ENCODE data around the gene GRID2.

The GRID2 gene

GRCh38 chr4:92305878-92306520, 2.2 kb downstream of the GRID2 start:
- peak overlapping the region; percentile 86 for H3K4me3 ChIP-seq (ENCODE audit: low read length)
- H3K27ac ChIP-seq (ENCODE audit: low read length) = peak overlapping the region; percentile 43
- peaks cover 38% of the 10 kb centered on the region for H3K4me1 ChIP-seq (ENCODE audit: control insufficient read depth, low read depth, low read length)
- H3K36me3 ChIP-seq (ENCODE audit: control insufficient read depth, low read depth, low read length) = no peaks in the 10 kb centered on the region
- no peaks in the 10 kb centered on the region for H3K9me3 ChIP-seq (ENCODE audit: control insufficient read depth, low read depth, low read length)
- H3K9ac ChIP-seq (ENCODE audit: low read length) = peak overlapping the region; percentile 64
- H3K27me3 ChIP-seq (ENCODE audit: control insufficient read depth, insufficient read depth, low read length) = no peaks in the 10 kb centered on the region

- no peak overlapping the region for H3K27ac ChIP-seq (ENCODE audit: low read length)
- H3K36me3 ChIP-seq (ENCODE audit: control insufficient read depth, low read depth, low read length) = no peaks in the 10 kb centered on the region
- H3K4me1 ChIP-seq (ENCODE audit: control insufficient read depth, low read depth, low read length) = peaks cover 33% of the 10 kb centered on the region
- H3K4me3 ChIP-seq (ENCODE audit: low read length) = peak overlapping the region; percentile 86
- H3K27me3 ChIP-seq (ENCODE audit: control insufficient read depth, insufficient read depth, low read length) = no peaks in the 10 kb centered on the region
- H3K9ac ChIP-seq (ENCODE audit: low read length) = no peak overlapping the region
- no peaks in the 10 kb centered on the region for H3K9me3 ChIP-seq (ENCODE audit: control insufficient read depth, low read depth, low read length)
Measured at GRCh38 chr4:92307181-92307580, 3.4 kb downstream of the GRID2 start.

GRCh38 chr4:92307866-92308265, 4.1 kb downstream of the GRID2 start:
- H3K9me3 ChIP-seq (ENCODE audit: control insufficient read depth, low read depth, low read length) = no peaks in the 10 kb centered on the region
- peaks cover 27% of the 10 kb centered on the region for H3K4me1 ChIP-seq (ENCODE audit: control insufficient read depth, low read depth, low read length)
- H3K36me3 ChIP-seq (ENCODE audit: control insufficient read depth, low read depth, low read length) = no peaks in the 10 kb centered on the region
- H3K4me3 ChIP-seq (ENCODE audit: low read length) = no peak overlapping the region
- no peak overlapping the region for H3K27ac ChIP-seq (ENCODE audit: low read length)
- no peaks in the 10 kb centered on the region for H3K27me3 ChIP-seq (ENCODE audit: control insufficient read depth, insufficient read depth, low read length)
- no peak overlapping the region for H3K9ac ChIP-seq (ENCODE audit: low read length)

GRCh38 chr4:92317047-92317446, 13.3 kb downstream of the GRID2 start:
- Histone ChIP-seq H3K36me3 (ENCODE audit: control insufficient read depth, low read depth, low read length) (no peaks in the 10 kb centered on the region), H3K27ac (ENCODE audit: low read length) (no peak overlapping the region), H3K27me3 (ENCODE audit: control insufficient read depth, insufficient read depth, low read length) (no peaks in the 10 kb centered on the region), H3K9me3 (ENCODE audit: control insufficient read depth, low read depth, low read length) (no peaks in the 10 kb centered on the region), H3K9ac (ENCODE audit: low read length) (no peak overlapping the region), H3K4me3 (ENCODE audit: low read length) (no peak overlapping the region), H3K4me1 (ENCODE audit: control insufficient read depth, low read depth, low read length) (no peaks in the 10 kb centered on the region)

- Histone ChIP-seq H3K36me3 (ENCODE audit: control insufficient read depth, low read depth, low read length) (no peaks in the 10 kb centered on the region), H3K4me1 (ENCODE audit: control insufficient read depth, low read depth, low read length) (peaks cover 15% of the 10 kb centered on the region), H3K9me3 (ENCODE audit: control insufficient read depth, low read depth, low read length) (no peaks in the 10 kb centered on the region), H3K4me3 (ENCODE audit: low read length) (no peak overlapping the region), H3K9ac (ENCODE audit: low read length) (no peak overlapping the region), H3K27me3 (ENCODE audit: control insufficient read depth, insufficient read depth, low read length) (no peaks in the 10 kb centered on the region), H3K27ac (ENCODE audit: low read length) (no peak overlapping the region)
Measured at GRCh38 chr4:92328095-92328494, 24.3 kb downstream of the GRID2 start.

- Histone ChIP-seq H3K9me3 (ENCODE audit: control insufficient read depth, low read depth, low read length) (no peaks in the 10 kb centered on the region), H3K27ac (ENCODE audit: low read length) (no peak overlapping the region), H3K36me3 (ENCODE audit: control insufficient read depth, low read depth, low read length) (no peaks in the 10 kb centered on the region), H3K27me3 (ENCODE audit: control insufficient read depth, insufficient read depth, low read length) (no peaks in the 10 kb centered on the region), H3K9ac (ENCODE audit: low read length) (no peak overlapping the region), H3K4me1 (ENCODE audit: control insufficient read depth, low read depth, low read length) (peaks cover 7% of the 10 kb centered on the region), H3K4me3 (ENCODE audit: low read length) (no peak overlapping the region)
Measured at GRCh38 chr4:92333016-92333415, 29.2 kb downstream of the GRID2 start.

GRCh38 chr4:92334716-92335350, 31.1 kb downstream of the GRID2 start:
- no peaks in the 10 kb centered on the region for H3K36me3 ChIP-seq (ENCODE audit: control insufficient read depth, low read depth, low read length)
- no peak overlapping the region for H3K27ac ChIP-seq (ENCODE audit: low read length)
- no peak overlapping the region for H3K9ac ChIP-seq (ENCODE audit: low read length)
- no peaks in the 10 kb centered on the region for H3K27me3 ChIP-seq (ENCODE audit: control insufficient read depth, insufficient read depth, low read length)
- no peak overlapping the region for H3K4me3 ChIP-seq (ENCODE audit: low read length)
- H3K9me3 ChIP-seq (ENCODE audit: control insufficient read depth, low read depth, low read length) = no peaks in the 10 kb centered on the region
- H3K4me1 ChIP-seq (ENCODE audit: control insufficient read depth, low read depth, low read length) = peaks cover 7% of the 10 kb centered on the region

- Histone ChIP-seq H3K36me3 (ENCODE audit: control insufficient read depth, low read depth, low read length) (no peaks in the 10 kb centered on the region), H3K4me1 (ENCODE audit: control insufficient read depth, low read depth, low read length) (no peaks in the 10 kb centered on the region), H3K9me3 (ENCODE audit: control insufficient read depth, low read depth, low read length) (no peaks in the 10 kb centered on the region), H3K9ac (ENCODE audit: low read length) (no peak overlapping the region), H3K27me3 (ENCODE audit: control insufficient read depth, insufficient read depth, low read length) (no peaks in the 10 kb centered on the region), H3K27ac (ENCODE audit: low read length) (no peak overlapping the region), H3K4me3 (ENCODE audit: low read length) (no peak overlapping the region)
Measured at GRCh38 chr4:92339676-92340075, 35.9 kb downstream of the GRID2 start.

- Histone ChIP-seq H3K9ac (ENCODE audit: low read length) (no peak overlapping the region), H3K9me3 (ENCODE audit: control insufficient read depth, low read depth, low read length) (no peaks in the 10 kb centered on the region), H3K27me3 (ENCODE audit: control insufficient read depth, insufficient read depth, low read length) (no peaks in the 10 kb centered on the region), H3K27ac (ENCODE audit: low read length) (no peak overlapping the region), H3K4me1 (ENCODE audit: control insufficient read depth, low read depth, low read length) (no peaks in the 10 kb centered on the region), H3K36me3 (ENCODE audit: control insufficient read depth, low read depth, low read length) (no peaks in the 10 kb centered on the region), H3K4me3 (ENCODE audit: low read length) (no peak overlapping the region)
Measured at GRCh38 chr4:92344216-92344615, 40.5 kb downstream of the GRID2 start.

GRCh38 chr4:92346289-92346688, 42.5 kb downstream of the GRID2 start:
- Histone ChIP-seq H3K27ac (ENCODE audit: low read length) (no peak overlapping the region), H3K4me1 (ENCODE audit: control insufficient read depth, low read depth, low read length) (no peaks in the 10 kb centered on the region), H3K9me3 (ENCODE audit: control insufficient read depth, low read depth, low read length) (no peaks in the 10 kb centered on the region), H3K27me3 (ENCODE audit: control insufficient read depth, insufficient read depth, low read length) (no peaks in the 10 kb centered on the region), H3K4me3 (ENCODE audit: low read length) (no peak overlapping the region), H3K9ac (ENCODE audit: low read length) (no peak overlapping the region), H3K36me3 (ENCODE audit: control insufficient read depth, low read depth, low read length) (no peaks in the 10 kb centered on the region)

- no peaks in the 10 kb centered on the region for H3K9me3 ChIP-seq (ENCODE audit: control insufficient read depth, low read depth, low read length)
- H3K27ac ChIP-seq (ENCODE audit: low read length) = no peak overlapping the region
- H3K9ac ChIP-seq (ENCODE audit: low read length) = no peak overlapping the region
- peaks cover 45% of the 10 kb centered on the region for H3K4me1 ChIP-seq (ENCODE audit: control insufficient read depth, low read depth, low read length)
- no peaks in the 10 kb centered on the region for H3K36me3 ChIP-seq (ENCODE audit: control insufficient read depth, low read depth, low read length)
- H3K27me3 ChIP-seq (ENCODE audit: control insufficient read depth, insufficient read depth, low read length) = no peaks in the 10 kb centered on the region
- no peak overlapping the region for H3K4me3 ChIP-seq (ENCODE audit: low read length)
Measured at GRCh38 chr4:92357966-92358365, 54.2 kb downstream of the GRID2 start.

- peaks cover 51% of the 10 kb centered on the region for H3K4me1 ChIP-seq (ENCODE audit: control insufficient read depth, low read depth, low read length)
- H3K27ac ChIP-seq (ENCODE audit: low read length) = no peak overlapping the region
Measured at GRCh38 chr4:92359491-92359890, 55.7 kb downstream of the GRID2 start.

More at GRCh38 chr4:92359491-92359890, 55.7 kb downstream of the GRID2 start:
- no peaks in the 10 kb centered on the region for H3K36me3 ChIP-seq (ENCODE audit: control insufficient read depth, low read depth, low read length)
- H3K27me3 ChIP-seq (ENCODE audit: control insufficient read depth, insufficient read depth, low read length) = no peaks in the 10 kb centered on the region
- no peak overlapping the region for H3K9ac ChIP-seq (ENCODE audit: low read length)
- no peak overlapping the region for H3K4me3 ChIP-seq (ENCODE audit: low read length)
- H3K9me3 ChIP-seq (ENCODE audit: control insufficient read depth, low read depth, low read length) = no peaks in the 10 kb centered on the region
